ENCODE results near the gene LCMT1. TPM values are rescaled to one million over a fixed set of nuclear protein-coding genes. Genes with fewer than 3 reads are reported as not detected.
"Not testable (repeated sequence)": the region's sequence is repeated elsewhere in the genome, so short reads cannot be mapped to it uniquely, and the experiment has no call there.

LCMT1 gene
- 10 to 100 TPM; 23.2 to 26.5 TPM for total RNA-seq
- long read RNA-seq, donor 1, transcript LCMT1-203 (11 exons, 1,368 nt) = major isoform, 7 of 13 reads
- long read RNA-seq, donor 1, partial matches to known transcripts = 1 of 13 reads
- long read RNA-seq, donor 1, other reads (novel, unspliced or antisense) = 5 of 13 reads
- long read RNA-seq, donor 2, transcript LCMT1-203 (11 exons, 1,368 nt) = major isoform, 102 of 145 reads
- long read RNA-seq, donor 2, transcript LCMT1-202 (9 exons, 989 nt) = minor isoform, 5 of 145 reads
- long read RNA-seq, donor 2, transcript LCMT1-201 (12 exons, 1,529 nt) = minor isoform, 6 of 145 reads
- long read RNA-seq, donor 2, partial matches to known transcripts = 3 of 145 reads
- long read RNA-seq, donor 2, other reads (novel, unspliced or antisense) = 29 of 145 reads

DNA sequence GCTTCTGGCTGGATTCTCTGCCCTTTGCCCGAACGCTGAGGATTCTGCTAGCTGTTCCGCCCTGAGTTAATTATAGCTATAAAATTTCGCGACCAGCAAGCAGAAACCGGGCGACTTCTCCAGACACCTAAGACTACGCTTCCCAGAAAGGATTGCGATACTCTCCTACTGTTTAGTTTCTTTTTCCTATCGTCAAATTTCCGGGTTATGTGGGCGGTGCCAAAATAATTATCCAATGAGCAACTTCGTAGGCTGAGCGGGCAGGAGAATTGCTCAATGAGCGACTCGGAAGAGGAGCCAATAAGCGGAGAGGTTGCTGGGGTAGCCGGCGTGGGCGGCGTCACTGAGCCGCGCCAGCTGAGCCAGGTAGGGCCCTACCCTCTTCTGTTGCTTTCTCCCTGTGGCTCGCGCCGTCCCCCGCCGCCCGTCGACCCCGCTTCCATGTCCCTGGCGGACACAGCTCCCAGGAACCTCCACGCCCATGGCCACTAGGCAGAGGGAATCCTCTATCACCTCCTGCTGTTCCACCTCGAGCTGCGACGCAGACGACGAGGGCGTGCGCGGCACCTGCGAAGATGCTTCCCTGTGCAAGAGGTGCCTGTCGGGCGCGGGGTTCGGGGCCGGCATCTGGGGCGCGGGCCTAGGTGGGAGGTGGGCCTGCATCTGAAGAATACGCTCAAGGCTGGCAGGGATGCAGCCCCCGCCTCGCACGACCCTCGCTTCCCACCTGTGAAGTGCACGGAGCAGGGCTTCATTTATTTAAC, at the start of gene LCMT1:
Gene LCMT1 (plus strand): TSS at position 340 of the 764 bp plus-strand sequence. CDS start 142 bp downstream, at position 482.
- peak; percentile 96 for DNase-seq (ENCODE audit: low spot score)
- intact Hi-C loops (cut with DNase I) = no loop called here

DNA sequence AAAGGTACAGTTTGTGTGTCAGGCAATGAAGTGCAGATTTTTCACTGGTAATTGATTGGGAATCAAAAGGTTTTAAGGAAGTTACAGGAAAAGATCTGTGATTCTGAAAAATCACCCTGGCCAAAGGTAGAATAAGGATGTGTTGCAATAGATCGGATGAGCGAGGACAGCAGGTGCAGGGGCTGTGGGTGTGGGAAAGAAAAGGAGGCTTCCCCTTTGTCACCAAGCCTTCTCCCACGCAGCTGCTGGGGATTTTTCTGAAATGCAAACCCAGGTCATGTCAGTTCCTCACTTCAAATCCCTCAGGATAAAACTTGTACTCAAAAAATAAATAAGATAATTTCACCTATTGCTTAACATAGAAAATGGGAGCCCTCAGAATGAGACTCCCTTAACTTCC, 48.4 kb upstream of the LCMT1 start:
- intact Hi-C loops (cut with DNase I) = no loop called here
- no peak for DNase-seq (ENCODE audit: low spot score)

DNA sequence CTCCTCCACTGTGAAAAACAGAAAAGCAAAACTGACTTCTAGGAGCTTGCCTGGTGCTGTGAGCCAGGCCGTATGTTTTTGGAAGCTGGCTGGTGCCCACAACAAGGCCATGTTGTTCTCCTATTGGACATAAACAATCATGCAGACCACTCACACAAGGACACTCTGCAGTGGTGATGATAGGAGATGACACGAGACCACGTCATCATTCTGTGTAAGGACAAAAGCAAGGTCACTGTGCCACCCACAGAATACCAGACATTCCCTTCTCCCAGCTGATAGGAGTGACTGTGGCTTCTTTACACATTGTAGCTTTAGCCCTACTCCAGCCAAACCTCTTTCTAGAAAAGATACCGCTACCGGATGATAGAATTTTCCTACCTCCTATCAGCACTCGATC, 47.7 kb upstream of the LCMT1 start:
- DNase-seq (ENCODE audit: low spot score) = no peak
- intact Hi-C loops (cut with DNase I) = no loop called here

DNA sequence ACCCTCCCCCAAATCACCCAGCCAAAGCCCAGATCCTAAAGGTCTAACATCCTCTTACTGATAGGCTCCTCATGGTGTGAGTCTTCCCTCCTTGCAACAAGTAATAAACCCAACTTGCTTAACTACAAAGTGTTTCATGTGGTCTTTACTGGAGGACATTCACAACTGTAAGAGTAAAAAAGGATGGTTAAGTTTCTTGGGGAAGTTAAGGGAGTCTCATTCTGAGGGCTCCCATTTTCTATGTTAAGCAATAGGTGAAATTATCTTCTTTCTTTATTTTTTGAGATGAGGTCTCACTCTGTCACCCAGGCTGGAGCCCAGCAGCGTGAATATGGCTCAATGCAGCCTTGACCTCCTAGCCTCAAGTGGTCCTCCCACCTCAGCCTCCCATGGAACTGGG, 47.3 kb upstream of the LCMT1 start:
- intact Hi-C loops (cut with DNase I) = not testable (repeated sequence)

DNA sequence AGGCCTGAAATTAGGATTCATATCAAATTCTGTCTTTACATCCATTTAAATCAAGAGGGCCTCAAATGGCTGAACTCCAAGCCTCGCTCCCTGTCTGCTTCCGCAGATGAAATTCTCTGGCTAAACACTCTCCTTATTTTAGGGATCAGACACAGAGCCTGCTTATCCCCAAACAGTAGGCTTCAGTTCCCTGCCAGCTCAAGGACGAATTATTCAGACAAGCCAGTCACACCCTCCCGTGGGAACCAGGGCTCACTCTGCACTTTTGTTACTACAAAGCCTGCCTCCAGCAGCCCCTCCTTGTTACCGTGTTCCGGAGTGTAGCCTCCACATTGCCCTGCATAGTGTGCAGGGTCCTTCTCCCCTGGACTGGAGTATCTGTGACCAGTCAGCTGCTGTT, 46.6 kb upstream of the LCMT1 start:
- DNase-seq (ENCODE audit: low spot score) = no peak
- intact Hi-C loops (cut with DNase I) = no loop called here

More for the DNA sequence above, 47.3 kb upstream of the LCMT1 start:
- not testable (repeated sequence) for DNase-seq (ENCODE audit: low spot score)

DNA sequence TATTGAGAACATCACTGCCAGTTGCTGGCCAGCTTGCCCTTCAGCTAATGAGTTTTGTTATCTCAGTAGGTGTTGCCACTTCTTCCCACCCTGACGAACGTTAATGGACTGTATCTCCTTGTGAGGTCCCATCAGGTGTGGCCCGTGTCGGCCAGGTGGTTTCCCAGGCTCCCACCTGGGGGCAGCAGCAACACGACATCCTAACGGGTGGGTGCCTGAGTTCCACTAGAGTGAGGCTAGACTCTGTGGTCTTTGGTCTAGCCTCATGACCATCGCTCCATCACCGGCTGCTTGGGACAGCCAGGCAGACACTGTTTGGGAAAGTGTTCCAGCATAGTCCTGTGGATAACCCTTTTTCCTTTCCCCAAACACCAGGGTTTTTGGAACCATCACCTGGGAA, 45.6 kb upstream of the LCMT1 start:
- intact Hi-C loops (cut with DNase I) = no loop called here
- DNase-seq (ENCODE audit: low spot score) = no peak

DNA sequence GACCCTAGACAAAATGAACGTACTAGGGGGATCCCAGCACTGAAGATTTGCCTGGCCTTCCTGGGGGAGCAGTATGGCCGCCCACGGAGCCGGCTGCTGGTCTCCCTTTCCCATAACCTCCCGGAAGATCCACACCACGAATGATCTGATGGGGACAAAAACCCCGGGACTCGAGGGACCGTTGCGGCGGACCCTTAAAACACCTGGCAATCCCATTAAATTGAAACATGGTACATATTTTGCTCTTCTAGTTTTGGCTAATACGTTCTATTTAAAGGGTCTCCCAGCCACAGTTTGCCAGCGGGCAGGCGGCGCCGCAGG, 45.2 kb upstream of the LCMT1 start:
- intact Hi-C loops (cut with DNase I) = no loop called here
- DNase-seq (ENCODE audit: low spot score) = no peak

DNA sequence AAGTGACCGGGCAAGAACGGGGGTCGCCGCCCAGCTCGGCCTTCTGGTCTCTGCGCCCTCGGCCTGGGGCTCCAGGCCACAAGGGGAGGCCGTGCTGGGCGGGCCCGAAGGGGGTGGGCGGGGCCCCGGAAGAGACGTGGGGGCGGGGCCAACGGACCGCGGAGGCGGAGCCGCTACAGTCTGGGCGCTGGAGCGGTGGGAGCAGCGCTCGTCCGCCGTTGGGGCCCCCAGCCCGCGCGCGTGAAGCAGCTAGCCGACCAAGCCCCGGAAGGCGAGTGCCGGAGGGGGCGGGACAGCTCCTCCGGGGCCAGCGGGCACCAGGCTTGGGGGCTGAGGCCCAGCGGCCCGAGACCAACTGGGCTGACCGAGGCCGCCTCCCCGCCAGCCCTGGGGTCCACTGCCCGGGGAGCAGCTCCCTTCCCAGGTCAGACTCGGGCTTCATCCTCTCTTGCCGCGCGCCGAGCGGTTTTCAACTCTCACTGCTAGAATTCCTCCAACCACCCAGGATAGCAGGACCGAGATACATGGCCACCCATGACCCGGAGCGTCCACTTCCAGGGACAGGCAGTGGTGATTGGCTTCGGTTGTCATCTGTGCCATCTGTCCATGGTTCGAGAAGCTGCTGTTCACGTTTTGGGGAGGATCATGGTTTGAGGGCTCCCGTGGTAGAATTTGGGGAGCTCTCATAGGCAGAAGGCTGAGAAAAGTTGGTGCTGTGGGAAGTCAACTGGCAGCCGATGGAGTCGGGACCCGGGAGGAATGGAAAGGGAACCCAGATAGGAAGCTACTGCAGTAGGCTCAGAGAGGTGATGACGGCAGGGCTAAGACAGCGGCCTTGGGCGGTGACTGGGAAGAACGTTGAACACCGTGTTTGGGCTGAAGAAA, 44.6 kb upstream of the LCMT1 start:
- intact Hi-C loops (cut with DNase I) = loop anchor here in 1 of 2 donors (1.0 kb wide), 1 partner anchor 39 kb away; no protein-coding TSS in a partner anchor

DNA sequence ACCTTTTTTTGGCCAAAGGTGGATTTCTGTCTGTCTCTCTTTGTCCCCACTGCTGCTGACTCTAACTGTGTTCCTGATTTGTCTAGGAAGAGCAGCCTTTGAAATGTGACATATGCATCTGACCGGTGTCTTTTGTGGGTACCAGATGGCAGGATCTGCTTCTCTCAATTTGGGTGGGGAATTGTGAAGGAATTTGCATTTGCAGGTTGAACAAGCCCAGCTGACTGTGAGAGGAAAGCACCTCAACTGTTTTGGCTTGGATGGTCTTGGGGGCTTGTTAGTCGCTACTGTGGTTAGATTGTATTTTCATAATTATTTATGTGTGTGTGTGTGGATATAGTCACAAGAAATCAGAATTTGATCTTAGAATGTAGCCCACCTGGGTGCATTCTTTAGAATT, 37.7 kb upstream of the LCMT1 start:
- DNase-seq (ENCODE audit: low spot score) = no peak
- intact Hi-C loops (cut with DNase I) = no loop called here

More for the DNA sequence above, 44.6 kb upstream of the LCMT1 start:
- DNase-seq (ENCODE audit: low spot score) = peak; percentile 95

DNA sequence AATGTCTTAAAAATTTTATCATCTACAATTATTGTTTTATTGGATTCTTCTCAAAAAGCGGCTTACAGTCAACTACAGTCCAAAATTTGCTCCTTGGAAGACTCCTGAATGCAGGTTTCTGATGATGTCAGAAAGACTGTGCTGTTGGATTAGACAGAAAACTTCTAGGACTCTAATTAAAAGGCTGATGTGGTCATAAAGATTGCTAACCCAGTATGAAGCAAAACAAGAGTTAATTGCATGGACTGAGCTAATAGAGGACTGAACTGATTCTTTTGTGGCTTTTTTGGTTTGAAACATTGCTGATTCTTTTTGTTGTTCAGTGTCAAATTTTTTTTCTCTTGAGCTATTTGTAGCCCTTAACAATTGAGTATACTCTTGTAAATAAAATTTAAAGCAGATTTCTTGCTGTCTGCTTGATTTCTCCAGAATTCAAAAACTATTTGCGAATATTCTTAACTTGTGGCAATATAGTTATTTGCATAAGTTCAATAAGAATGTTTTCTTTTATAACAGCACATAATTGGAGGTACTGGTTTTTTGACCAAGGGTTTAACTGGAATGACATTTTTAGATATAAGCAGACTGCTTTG, 33.1 kb upstream of the LCMT1 start:
- intact Hi-C loops (cut with DNase I) = no loop called here
- no peak for DNase-seq (ENCODE audit: low spot score)

DNA sequence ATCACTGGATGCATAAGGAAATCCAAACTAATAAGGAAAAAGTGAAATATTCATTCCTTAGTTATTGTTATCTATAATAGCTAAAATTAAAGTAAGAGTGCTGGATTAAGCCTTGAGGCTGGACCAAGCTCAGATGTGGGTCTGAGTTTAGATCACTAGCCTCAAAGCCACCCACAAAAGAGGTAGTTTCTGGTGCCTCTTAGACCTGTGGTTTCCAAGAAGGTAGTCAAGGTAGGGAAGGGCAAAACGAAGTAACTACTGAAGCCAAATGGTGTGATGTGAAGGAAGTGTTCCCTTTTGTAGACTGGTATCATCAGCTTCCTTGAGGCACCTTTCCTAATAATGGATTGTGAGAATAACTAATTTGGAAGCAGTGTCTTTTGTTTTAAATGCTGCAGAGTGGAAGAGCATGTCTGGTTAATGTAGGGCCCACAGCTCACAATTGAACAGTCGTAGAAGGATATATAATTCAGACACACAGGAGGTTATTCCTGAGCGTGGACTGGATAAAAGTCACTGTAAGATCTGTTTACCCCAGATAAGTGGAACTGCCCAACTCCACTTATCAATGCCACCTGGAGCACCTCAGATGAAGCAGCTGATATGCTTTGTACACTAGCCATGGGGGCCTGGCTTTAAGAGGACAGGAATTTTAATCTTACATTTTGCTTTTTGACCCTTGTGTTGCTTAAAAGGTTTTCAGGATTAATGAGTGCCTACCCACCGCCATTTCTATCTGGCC, 31.7 kb upstream of the LCMT1 start:
- DNase-seq (ENCODE audit: low spot score) = no peak
- intact Hi-C loops (cut with DNase I) = no loop called here

DNA sequence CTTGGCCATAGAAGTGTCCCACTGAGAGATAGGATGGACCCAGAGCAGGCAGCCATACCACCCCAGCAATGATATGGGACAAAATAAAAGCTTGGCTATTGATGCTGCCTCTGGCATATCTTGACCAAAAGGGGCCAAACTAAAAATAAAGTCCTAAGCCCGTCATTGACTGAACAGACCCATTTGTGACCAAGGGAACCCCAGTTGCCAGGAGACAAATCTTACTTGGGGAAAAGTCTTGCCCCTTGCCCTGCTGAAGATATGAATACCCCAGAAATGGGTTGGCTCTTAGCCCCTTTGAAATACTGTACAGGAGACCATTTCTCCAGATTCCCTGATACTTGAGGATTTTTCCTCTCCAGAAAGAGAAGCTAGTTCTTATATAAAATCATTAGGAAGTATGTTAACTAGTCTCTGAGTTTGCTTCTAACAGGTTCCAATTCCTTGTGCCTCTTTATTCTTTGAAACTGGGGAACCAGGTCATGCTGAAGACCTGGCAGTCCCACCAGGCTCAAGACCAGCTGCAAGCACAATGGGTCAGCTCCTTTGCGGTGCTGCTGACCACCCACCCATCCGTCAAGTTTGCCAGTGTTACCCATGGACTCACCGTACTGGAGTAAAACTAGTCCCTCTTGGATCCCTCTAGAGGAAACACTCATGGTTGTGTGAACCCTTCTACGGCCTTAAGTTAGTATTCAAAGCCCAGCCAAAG, 31.0 kb upstream of the LCMT1 start:
- DNase-seq (ENCODE audit: low spot score) = no peak
- intact Hi-C loops (cut with DNase I) = no loop called here

DNA sequence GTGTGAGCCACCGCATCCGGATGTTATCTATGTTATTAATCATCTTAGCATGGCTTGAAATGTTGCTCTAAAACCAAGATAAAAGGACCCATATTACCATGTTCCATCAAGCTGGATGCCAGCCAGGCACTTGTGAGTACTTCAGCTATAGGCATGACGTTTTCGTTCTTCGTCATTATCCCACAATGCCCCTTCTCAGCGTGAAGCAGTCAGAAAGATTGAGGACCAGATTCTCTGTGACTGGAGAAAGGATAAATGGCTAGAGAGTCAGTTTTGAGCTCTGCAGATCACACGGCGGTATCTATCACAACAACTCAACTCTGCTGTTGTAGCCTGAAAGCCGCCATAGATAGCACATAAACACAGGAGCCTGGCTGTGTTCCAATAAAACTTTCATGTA, 29.8 kb upstream of the LCMT1 start:
- intact Hi-C loops (cut with DNase I) = no loop called here
- DNase-seq (ENCODE audit: low spot score) = no peak

DNA sequence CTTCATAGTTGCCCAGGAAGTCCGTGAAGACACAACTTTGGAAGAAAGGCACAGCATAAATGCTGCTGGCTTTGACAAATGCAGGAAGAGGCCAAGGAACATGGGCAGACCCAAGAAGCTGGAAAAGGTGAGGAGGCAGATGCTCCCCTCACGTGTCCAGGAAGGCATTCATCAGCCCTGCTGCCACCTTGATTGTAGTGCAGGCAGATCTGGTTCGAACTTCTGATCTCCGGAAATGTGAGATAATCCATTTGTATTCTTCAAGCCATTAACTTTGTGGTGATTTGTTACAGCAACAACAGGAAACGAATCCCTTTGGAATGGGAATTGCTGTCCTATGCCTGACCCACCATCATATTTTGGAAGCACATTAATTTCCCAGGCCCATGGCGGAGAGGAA, 28.5 kb upstream of the LCMT1 start:
- no peak for DNase-seq (ENCODE audit: low spot score)
- intact Hi-C loops (cut with DNase I) = no loop called here

DNA sequence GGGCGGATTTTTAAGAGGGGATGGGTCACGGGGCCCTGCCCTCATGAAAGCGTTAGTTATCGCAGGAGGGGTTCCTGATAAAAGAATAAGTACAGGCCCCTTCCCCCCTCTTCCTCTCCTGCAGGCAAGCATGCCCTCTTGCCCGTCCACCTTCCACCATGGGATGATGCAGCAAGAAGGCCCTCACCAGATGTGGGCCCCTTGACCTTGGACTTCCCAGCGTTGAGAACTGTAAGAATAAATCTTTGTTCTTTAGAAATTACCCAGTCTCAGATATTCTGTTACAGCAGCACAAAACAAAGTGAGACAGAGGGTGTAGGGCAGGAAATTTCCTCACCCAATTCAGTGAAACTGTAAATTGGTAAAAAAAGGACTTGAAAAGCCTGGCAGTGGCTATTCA, 27.8 kb upstream of the LCMT1 start:
- intact Hi-C loops (cut with DNase I) = no loop called here
- no peak for DNase-seq (ENCODE audit: low spot score)

DNA sequence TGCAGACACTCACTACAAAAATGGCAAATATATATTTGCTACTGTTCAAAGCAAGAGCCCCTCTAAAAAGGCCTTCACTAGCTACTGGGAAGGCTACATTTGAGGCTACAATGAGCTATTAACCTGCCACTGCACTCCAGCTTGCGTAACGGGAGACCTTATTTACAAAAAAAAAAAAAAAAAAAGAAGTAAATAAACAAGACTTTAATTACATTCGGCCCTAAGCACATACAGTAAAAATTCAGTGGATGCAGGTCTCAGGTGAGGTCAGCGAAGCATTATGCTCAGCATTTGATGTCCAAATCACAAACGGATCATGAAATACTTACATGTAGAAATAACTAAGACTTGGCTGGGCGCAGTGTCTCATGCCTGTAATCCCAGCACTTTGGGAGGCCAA, 26.7 kb upstream of the LCMT1 start:
- no peak for DNase-seq (ENCODE audit: low spot score)
- intact Hi-C loops (cut with DNase I) = no loop called here

DNA sequence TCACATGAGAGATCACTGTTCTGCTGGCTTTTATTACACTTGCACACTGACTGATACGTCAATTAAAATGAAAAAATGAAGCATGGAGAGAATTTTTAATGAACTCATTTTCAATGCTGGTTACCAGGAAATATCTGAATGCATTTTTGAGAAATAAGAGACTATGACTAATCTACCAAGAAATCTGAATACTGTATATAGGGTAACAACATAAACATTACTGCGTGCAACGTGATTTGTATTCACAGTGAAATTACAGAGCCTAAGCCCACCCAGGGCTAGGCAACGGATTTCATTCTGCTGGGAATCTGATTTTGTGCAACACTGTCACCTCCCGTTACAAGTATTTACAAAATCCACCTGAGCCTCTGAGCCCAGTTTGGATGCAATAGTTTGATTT, 23.8 kb upstream of the LCMT1 start:
- intact Hi-C loops (cut with DNase I) = no loop called here

DNA sequence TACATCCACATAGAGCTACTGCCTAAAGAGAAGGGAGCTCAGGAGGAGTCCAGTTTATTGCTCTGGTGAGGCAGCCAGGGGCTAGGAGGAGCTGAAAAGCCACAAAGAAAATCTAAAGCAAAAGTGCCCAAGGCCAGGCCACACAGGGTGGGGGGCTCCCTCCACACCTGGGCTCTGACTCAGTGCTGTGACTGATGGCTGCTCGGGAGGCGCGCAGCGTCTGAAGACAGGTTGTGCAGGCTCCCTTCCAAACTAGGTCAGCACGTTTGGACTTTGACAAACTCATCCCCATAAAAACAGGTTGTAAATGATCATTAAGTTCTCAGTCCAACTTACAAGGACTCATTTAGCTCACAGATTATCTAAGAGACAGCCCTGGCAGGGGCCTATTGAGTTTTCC, 22.2 kb upstream of the LCMT1 start:
- intact Hi-C loops (cut with DNase I) = no loop called here
- DNase-seq (ENCODE audit: low spot score) = no peak

More for the DNA sequence above, 23.8 kb upstream of the LCMT1 start:
- no peak for DNase-seq (ENCODE audit: low spot score)

All from posterior vena cava (tissue), 2 donors.